NCI-H1436 treated with DMSO at 0.1 percent for 48 hours (cell line): Measurements from ENCODE around the gene HERC5.

Source experiments
- DNase-seq: peaks from one replicate; lab custom pipeline; 2025; lab: John Stamatoyannopoulos, UW

Gene HERC5

GRCh38 chr4:88522702-88523324 lies 65.9 kb downstream of the HERC5 start:
- no peak for DNase-seq

GRCh38 chr4:88523325-88524129 lies 66.6 kb downstream of the HERC5 start, which contains the start of gene PYURF:
Gene PYURF, minus strand, starts transcription at chr4:88523776. Its CDS starts 76 bp downstream, at chr4:88523700.
- DNase-seq, result peak; percentile 53

GRCh38 chr4:88524171-88524570 lies 67.3 kb downstream of the HERC5 start:
- DNase-seq, result no peak

GRCh38 chr4:88526221-88526815 lies 69.4 kb downstream of the HERC5 start:
- peak; percentile 1 for DNase-seq

GRCh38 chr4:88527787-88528186 lies 70.9 kb downstream of the HERC5 start:
- DNase-seq, result no peak

- no peak for DNase-seq
Observed at GRCh38 chr4:88528861-88529260, 71.9 kb downstream of the HERC5 start.

- DNase-seq, result no peak
Observed at GRCh38 chr4:88531549-88531948, 74.6 kb downstream of the HERC5 start.

- no peak for DNase-seq
Observed at GRCh38 chr4:88533088-88533790, 76.3 kb downstream of the HERC5 start.

- DNase-seq, result no peak
Observed at GRCh38 chr4:88533937-88534750, 77.2 kb downstream of the HERC5 start.

GRCh38 chr4:88535090-88535755 lies 78.3 kb downstream of the HERC5 start:
- no peak for DNase-seq

- no peak for DNase-seq
Observed at GRCh38 chr4:88537709-88538108, 80.8 kb downstream of the HERC5 start.

GRCh38 chr4:88539322-88540068 lies 82.6 kb downstream of the HERC5 start:
- DNase-seq, result peak; percentile 22

- no peak for DNase-seq
Observed at GRCh38 chr4:88549815-88550214, 92.9 kb downstream of the HERC5 start.
